H1 (cell line): Measurements from ENCODE around the gene NLN. TPM values are rescaled to one million over a fixed set of nuclear protein-coding genes. Genes with fewer than 3 reads are reported as not detected.

Source experiments
- CTCF ChIA-PET: fragments of 300-600 bp; sonication (Branson Sonifier 250); formaldehyde crosslinking; loops from one replicate; lab custom pipeline; 2021; ENCODE audit not compliant: partially characterized antibody; lab: Charles Lee
- POLR2A ChIA-PET: fragments of 300-600 bp; sonication (Branson Sonifier 250); formaldehyde crosslinking; loops from one replicate; lab custom pipeline; 2021; ENCODE audit warnings: inconsistent platforms; ENCODE audit not compliant: partially characterized antibody; lab: Charles Lee
- DNase-seq, 2 experiments: peaks; one replicate each; pipeline versions ENCODE4 v3.0.0 to v3.0.0-alpha.2; 2010 to 2022; ENCODE audit warnings: low spot score in 2 of 2, low read depth in 1 of 2, mixed read lengths in 1 of 2
- FAIRE-seq: peaks from 2 replicates; lab custom pipeline; 2011; peaks lifted over from hg19 to GRCh38; lab: Jason Lieb, UNC
- H2AFZ ChIP-seq: 2 replicates; pipeline ENCODE4 v1.8.1; 2012; ENCODE audit warnings: low read length, inconsistent platforms
- H2AK5ac ChIP-seq: 2 replicates; pipeline ENCODE4 v1.6.1; 2013; ENCODE audit warnings: low read depth, low read length
- H2BK120ac ChIP-seq: replicated peaks from 2 replicates; pipeline ENCODE3; 2013; ENCODE audit warnings: low read depth, low read length, inconsistent platforms
- H2BK12ac ChIP-seq: 2 replicates; pipeline ENCODE4 v1.6.1; 2013; ENCODE audit warnings: low read depth, low read length
- H2BK15ac ChIP-seq: 2 replicates; pipeline ENCODE4 v1.6.1; 2013; ENCODE audit warnings: low read length
- H2BK20ac ChIP-seq: 2 replicates; pipeline ENCODE4 v1.6.1; 2013; ENCODE audit warnings: low read length
- H2BK5ac ChIP-seq: 2 replicates; pipeline ENCODE4 v1.6.1; 2013; ENCODE audit warnings: low read depth, low read length
- H3K14ac ChIP-seq: 2 replicates; pipeline ENCODE4 v1.6.1; 2013; ENCODE audit warnings: inconsistent platforms; ENCODE audit not compliant: insufficient read length
- H3K18ac ChIP-seq: 2 replicates; pipeline ENCODE4 v1.6.1; 2013; ENCODE audit warnings: low read length; ENCODE audit errors: extremely low read depth
- H3K23ac ChIP-seq: 2 replicates; pipeline ENCODE4 v1.6.1; 2013; ENCODE audit warnings: inconsistent platforms; ENCODE audit not compliant: insufficient read length
- H3K23me2 ChIP-seq: 2 replicates; pipeline ENCODE4 v1.6.1; 2013; ENCODE audit warnings: low read depth, low read length
- H3K27ac ChIP-seq: 2 replicates; pipeline ENCODE4 v1.6.1; 2011; ENCODE audit warnings: low read depth, low read length, inconsistent platforms
- H3K27me3 ChIP-seq, 4 experiments: replicated peaks in 1 of 4; 1 replicate in 1 of 4; 2 replicates in 3 of 4; pipeline versions ENCODE4 v1.6.1 to v1.8.1; 2011 to 2013; ENCODE audit warnings: low read length in 3 of 4, mild to moderate bottlenecking in 3 of 4, inconsistent platforms in 2 of 4, mixed read lengths in 2 of 4, moderate library complexity in 1 of 4; ENCODE audit not compliant: control insufficient read depth in 3 of 4, insufficient read depth in 3 of 4; ENCODE audit errors: extremely low read depth in 1 of 4
- H3K36me3 ChIP-seq, 4 experiments: 2 replicates each; pipeline versions ENCODE4 v1.6.1 to v1.8.1; 2011 to 2013; ENCODE audit warnings: mild to moderate bottlenecking in 4 of 4, low read length in 3 of 4, moderate library complexity in 2 of 4, control low read depth in 1 of 4, inconsistent platforms in 1 of 4; ENCODE audit not compliant: insufficient read depth in 4 of 4, control insufficient read depth in 2 of 4
- H3K4ac ChIP-seq: replicated peaks from 2 replicates; pipeline ENCODE3; 2013; ENCODE audit warnings: low read length, low read depth, mixed read lengths, inconsistent platforms; ENCODE audit not compliant: insufficient read length
- H3K4me1 ChIP-seq, 4 experiments: replicated peaks in 1 of 4; 1 replicate in 1 of 4; 2 replicates in 3 of 4; pipeline versions ENCODE4 v1.6.1 to v1.8.1; 2011 to 2013; ENCODE audit warnings: low read length in 3 of 4, inconsistent platforms in 2 of 4, mixed read lengths in 1 of 4; ENCODE audit not compliant: insufficient read depth in 4 of 4, control insufficient read depth in 3 of 4
- H3K4me2 ChIP-seq, 2 experiments: 2 replicates each; pipeline versions ENCODE4 v1.6.1 to v1.8.1; 2011 to 2013; ENCODE audit warnings: low read depth in 2 of 2, low read length in 2 of 2, control low read depth in 1 of 2, inconsistent platforms in 1 of 2, mild to moderate bottlenecking in 1 of 2; ENCODE audit not compliant: insufficient read depth in 1 of 2
- H3K4me3 ChIP-seq, 4 experiments: fragments of 200-600, 300-600 bp in 1 of 4; sonication (generic), shearing (Covaris generic), sonication (Bioruptor Twin) in 1 of 4; 2 replicates each; pipeline versions ENCODE4 v1.5.1 to v1.8.1; 2011 to 2016; ENCODE audit warnings: low read length in 4 of 4, low read depth in 3 of 4, control low read depth in 2 of 4, inconsistent platforms in 2 of 4, mild to moderate bottlenecking in 2 of 4, mixed read lengths in 1 of 4, moderate library complexity in 1 of 4; ENCODE audit not compliant: insufficient read depth in 2 of 4; ENCODE audit errors: extremely low read depth in 1 of 4
- H3K56ac ChIP-seq: replicated peaks from 2 replicates; pipeline ENCODE3; 2013; ENCODE audit warnings: low read depth, mild to moderate bottlenecking, mixed read lengths, low read length, inconsistent platforms; ENCODE audit not compliant: insufficient read length
- H3K79me1 ChIP-seq: 2 replicates; pipeline ENCODE4 v1.6.1; 2013; ENCODE audit warnings: low read depth, low read length, control low read depth
- H3K79me2 ChIP-seq, 2 experiments: 2 replicates each; pipeline versions ENCODE4 v1.6.1 to v1.8.1; 2012 to 2013; ENCODE audit warnings: low read length in 2 of 2, mild to moderate bottlenecking in 2 of 2, inconsistent platforms in 1 of 2; ENCODE audit not compliant: insufficient read depth in 2 of 2, control insufficient read depth in 1 of 2
- H3K9ac ChIP-seq, 4 experiments: replicated peaks in 1 of 4; 1 replicate in 1 of 4; 2 replicates in 3 of 4; pipeline versions ENCODE4 v1.6.1 to v1.8.1; 2011 to 2013; ENCODE audit warnings: low read depth in 3 of 4, low read length in 3 of 4, control low read depth in 2 of 4, mild to moderate bottlenecking in 2 of 4, moderate library complexity in 2 of 4, inconsistent platforms in 1 of 4; ENCODE audit errors: extremely low read depth in 1 of 4
- H3K9me3 ChIP-seq, 2 experiments: 2 replicates each; pipeline versions ENCODE4 v1.6.1 to v1.8.1; 2012 to 2013; ENCODE audit warnings: mild to moderate bottlenecking in 2 of 2, moderate library complexity in 2 of 2, control low read depth in 1 of 2, inconsistent platforms in 1 of 2, low read depth in 1 of 2, low read length in 1 of 2, mixed read lengths in 1 of 2; ENCODE audit not compliant: insufficient read depth in 2 of 2
- H4K20me1 ChIP-seq, 2 experiments: replicated peaks in 1 of 2; 2 replicates each; pipeline versions ENCODE3 to v1.8.1; 2011 to 2013; ENCODE audit warnings: inconsistent platforms in 2 of 2, low read length in 2 of 2, mild to moderate bottlenecking in 1 of 2; ENCODE audit not compliant: insufficient read depth in 2 of 2, control insufficient read depth in 1 of 2
- H4K5ac ChIP-seq: 2 replicates; pipeline ENCODE4 v1.6.1; 2013; ENCODE audit warnings: low read length, low read depth, mixed read lengths, inconsistent platforms; ENCODE audit not compliant: insufficient read length
- H4K8ac ChIP-seq: 2 replicates; pipeline ENCODE4 v1.8.0; 2013; ENCODE audit warnings: mild to moderate bottlenecking, moderate library complexity, low read length, inconsistent platforms; ENCODE audit not compliant: insufficient read depth; ENCODE audit errors: extremely low read depth
- H4K91ac ChIP-seq: replicated peaks from 2 replicates; pipeline ENCODE3; 2013; ENCODE audit warnings: low read length, mixed read lengths, inconsistent platforms; ENCODE audit not compliant: insufficient read length
- KDM1A ChIP-seq: fragments of 200-600, 300-600 bp; sonication (generic); IDR thresholded peaks from 2 replicates; pipeline ENCODE4 v1.7.1; 2016; ENCODE audit warnings: mild to moderate bottlenecking, low read length, borderline replicate concordance
- WGBS, 2 experiments: shearing (Covaris generic) in 1 of 2; methylation state at CpG; one replicate each; pipeline versions ENCODE4 v1.1.6 to v1.1.7; 2013 to 2015; ENCODE audit warnings: low lambda C conversion rate in 2 of 2, mixed read lengths in 2 of 2, inconsistent platforms in 1 of 2, low coverage in 1 of 2, missing lambda C conversion rate in 1 of 2; ENCODE audit not compliant: insufficient replicate concordance in 2 of 2, insufficient coverage in 1 of 2, insufficient read length in 1 of 2; ENCODE audit errors: extremely low coverage in 1 of 2, missing lambda C conversion rate in 1 of 2; 5-methylcytosine and 5-hydroxymethylcytosine counted together
- polyA plus RNA-seq, 7 experiments: library from polyadenylated mRNA; depleted of rRNA in 3 of 7; stranded (reverse) in 5 of 7; unstranded in 2 of 7; fragments of >200 nt in 5 of 7; fragments of 200-250 nt in 2 of 7; gene quantifications; 1 replicate in 5 of 7; 2 replicates in 1 of 7; 4 replicates in 1 of 7; pipeline versions ENCODE4 v1.2.1 to v1.2.3, GENCODE V29; 2011 to 2013; ENCODE audit warnings: missing spikeins in 2 of 7, mixed read lengths in 2 of 7
- total RNA-seq: library from RNA; stranded (reverse); fragmentation: NEBNext Ultra II Directional; extraction: Animal tissue kit (Norgen Biotek cat#: 25700); gene quantifications from 2 replicates; pipeline ENCODE4 v1.2.1, GENCODE V29; 2021

NLN gene
- total and polyA plus RNA-seq, 2 of the 8 experiments (the other 6 are each of a cell fraction or from before 2014, with no cell fraction given), result 46.7 to 192 TPM

- 96% methylated on average over 5 of the region's 5 CpGs; no CpG with 5 or more reads in 1 of the 2 experiments for WGBS, 2 experiments
- no peak for FAIRE-seq
Measured at GRCh38 chr5:65833780-65834179, 111.8 kb downstream of the NLN start.

More at GRCh38 chr5:65833780-65834179, 111.8 kb downstream of the NLN start:
- H4K5ac ChIP-seq, result no peak overlapping the region
- DNase-seq, result no peak
- no peak overlapping the region for H2AFZ ChIP-seq
- H3K4ac ChIP-seq, result no peak overlapping the region
- H3K36me3 ChIP-seq, result no peaks in the 10 kb centered on the region; a peak in 1 of 8 replicates
- no peak overlapping the region for H3K23ac ChIP-seq
- H2BK20ac ChIP-seq, result no peak overlapping the region
- no peak overlapping the region for H4K8ac ChIP-seq
- no peak overlapping the region for H4K91ac ChIP-seq
- H3K9me3 ChIP-seq, result no peaks in the 10 kb centered on the region
- H3K23me2 ChIP-seq, result no peaks in the 10 kb centered on the region
- ChIA-PET CTCF (interaction anchor here (1.2 kb wide), 1 partner anchor 8 kb away, joined by 3 read pairs; no protein-coding TSS in a partner anchor), POLR2A (no interaction called here)
- no peak overlapping the region for H3K14ac ChIP-seq
- H3K18ac ChIP-seq, result no peak overlapping the region
- H3K27me3 ChIP-seq, result no peaks in the 10 kb centered on the region
- no peaks in the 10 kb centered on the region for H3K79me1 ChIP-seq
- peaks cover 0 to 3% of the 10 kb centered on the region in 2 experiments for H4K20me1 ChIP-seq
- no peak overlapping the region for H2BK12ac ChIP-seq
- no peak overlapping the region for H2BK120ac ChIP-seq
- peaks cover 0 to 2% (median 0%) of the 10 kb centered on the region in 4 experiments; a peak in 2 of 7 replicates for H3K4me1 ChIP-seq
- no peak overlapping the region for H2BK15ac ChIP-seq
- H3K27ac ChIP-seq, result no peak overlapping the region
- no peak overlapping the region for H3K4me3 ChIP-seq
- no peak overlapping the region for H2BK5ac ChIP-seq
- no peak for TF ChIP-seq KDM1A
- H3K56ac ChIP-seq, result no peak overlapping the region
- no peak overlapping the region for H3K4me2 ChIP-seq
- no peak overlapping the region for H2AK5ac ChIP-seq
- H3K79me2 ChIP-seq, result no peaks in the 10 kb centered on the region
- H3K9ac ChIP-seq, result no peak overlapping the region
